Stomach (tissue), 4 donors: ENCODE results near the gene GSTCD.

ENCODE experiments used
- EP300 ChIP-seq: sonication (generic); formaldehyde crosslinking; IDR thresholded peaks from one replicate; pipeline ENCODE4 v1.6.1; 2017; ENCODE audit warnings: antibody characterized with exemption
- POLR2A ChIP-seq, 4 donors: fragments of 450-650 bp; IDR thresholded peaks; one replicate each; pipeline ENCODE4 v1.6.1; 2016; ENCODE audit warnings: antibody characterized with exemption in 4 of 4, control low read depth in 2 of 4, mild to moderate bottlenecking in 1 of 4, moderate library complexity in 1 of 4
- POLR2AphosphoS5 ChIP-seq, 3 donors: sonication (generic); formaldehyde crosslinking; IDR thresholded peaks; one replicate each; pipeline ENCODE4 v1.6.1; 2016; ENCODE audit warnings: antibody characterized with exemption in 3 of 3
- TF ChIP-seq, protein P1 (sequence below), 7 experiments: fragments of 450-650 bp in 4 of 7; fragments of 200-600 bp in 3 of 7; sonication (generic) in 3 of 7; IDR thresholded peaks; one replicate each; pipeline ENCODE4 v1.5.1; 2016 to 2019; ENCODE audit warnings: antibody characterized with exemption in 7 of 7, control low read depth in 2 of 7, mild to moderate bottlenecking in 1 of 7

DNA sequence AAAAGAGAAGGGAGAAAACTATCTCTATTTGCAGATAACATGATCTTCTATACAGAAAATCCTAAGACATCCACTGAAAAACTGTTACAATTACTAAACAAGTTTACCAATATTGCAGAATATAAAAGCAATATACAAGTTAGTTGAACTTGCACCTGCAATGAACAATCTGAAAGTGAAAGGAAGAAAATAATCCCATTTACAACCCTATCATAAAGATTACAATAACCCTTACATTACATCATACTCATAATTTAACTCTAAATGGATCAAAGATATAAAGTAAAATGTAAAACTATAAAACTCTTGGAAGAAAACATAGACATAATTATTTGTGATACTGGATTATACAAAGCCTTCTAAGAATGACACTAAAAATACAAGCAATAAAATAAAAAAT is 77.2 kb downstream of the GSTCD start:
- TF ChIP-seq, protein P1, sequence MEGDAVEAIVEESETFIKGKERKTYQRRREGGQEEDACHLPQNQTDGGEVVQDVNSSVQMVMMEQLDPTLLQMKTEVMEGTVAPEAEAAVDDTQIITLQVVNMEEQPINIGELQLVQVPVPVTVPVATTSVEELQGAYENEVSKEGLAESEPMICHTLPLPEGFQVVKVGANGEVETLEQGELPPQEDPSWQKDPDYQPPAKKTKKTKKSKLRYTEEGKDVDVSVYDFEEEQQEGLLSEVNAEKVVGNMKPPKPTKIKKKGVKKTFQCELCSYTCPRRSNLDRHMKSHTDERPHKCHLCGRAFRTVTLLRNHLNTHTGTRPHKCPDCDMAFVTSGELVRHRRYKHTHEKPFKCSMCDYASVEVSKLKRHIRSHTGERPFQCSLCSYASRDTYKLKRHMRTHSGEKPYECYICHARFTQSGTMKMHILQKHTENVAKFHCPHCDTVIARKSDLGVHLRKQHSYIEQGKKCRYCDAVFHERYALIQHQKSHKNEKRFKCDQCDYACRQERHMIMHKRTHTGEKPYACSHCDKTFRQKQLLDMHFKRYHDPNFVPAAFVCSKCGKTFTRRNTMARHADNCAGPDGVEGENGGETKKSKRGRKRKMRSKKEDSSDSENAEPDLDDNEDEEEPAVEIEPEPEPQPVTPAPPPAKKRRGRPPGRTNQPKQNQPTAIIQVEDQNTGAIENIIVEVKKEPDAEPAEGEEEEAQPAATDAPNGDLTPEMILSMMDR (IDR thresholded peaks at IDR 0.05) = no peak
- TF ChIP-seq POLR2A (IDR thresholded peaks at IDR 0.05) (no peak), EP300 (no peak), POLR2AphosphoS5 (IDR thresholded peaks at IDR 0.05) (no peak)
